Peyer's patch (tissue), 4 donors: ENCODE measurements around the gene TPSD1.

Experiments
- CTCF ChIP-seq, 6 experiments: fragments of 450-650 bp in 4 of 6; fragments of 200-600 bp in 2 of 6; sonication (generic) in 1 of 6; IDR thresholded peaks; one replicate each; pipeline ENCODE4 v1.5.1; 2017 to 2019; ENCODE audit warnings: antibody characterized with exemption in 6 of 6, mild to moderate bottlenecking in 3 of 6, moderate library complexity in 1 of 6
- POLR2A ChIP-seq, 2 donors: fragments of 450-650 bp; IDR thresholded peaks; one replicate each; pipeline ENCODE4 v1.5.1; 2017; ENCODE audit warnings: antibody characterized with exemption in 2 of 2, mild to moderate bottlenecking in 2 of 2, moderate library complexity in 2 of 2

GRCh38 chr16:1297018-1297696 lies 41.3 kb downstream of the TPSD1 start:
- TF ChIP-seq POLR2A (IDR thresholded peaks at IDR 0.05) (no peak), CTCF (IDR thresholded peaks at IDR 0.05) (no peak)
